ENCODE results near the gene DAPK2. TPM values are rescaled to one million over a fixed set of nuclear protein-coding genes. Genes with fewer than 3 reads are reported as not detected.

DAPK2 gene
- total and polyA plus RNA-seq, 2 of the 13 experiments (the other 11 are each of a cell fraction or from before 2014, with no cell fraction given), result 0.33 to 0.63 TPM

- TF ChIP-seq, protein P1, sequence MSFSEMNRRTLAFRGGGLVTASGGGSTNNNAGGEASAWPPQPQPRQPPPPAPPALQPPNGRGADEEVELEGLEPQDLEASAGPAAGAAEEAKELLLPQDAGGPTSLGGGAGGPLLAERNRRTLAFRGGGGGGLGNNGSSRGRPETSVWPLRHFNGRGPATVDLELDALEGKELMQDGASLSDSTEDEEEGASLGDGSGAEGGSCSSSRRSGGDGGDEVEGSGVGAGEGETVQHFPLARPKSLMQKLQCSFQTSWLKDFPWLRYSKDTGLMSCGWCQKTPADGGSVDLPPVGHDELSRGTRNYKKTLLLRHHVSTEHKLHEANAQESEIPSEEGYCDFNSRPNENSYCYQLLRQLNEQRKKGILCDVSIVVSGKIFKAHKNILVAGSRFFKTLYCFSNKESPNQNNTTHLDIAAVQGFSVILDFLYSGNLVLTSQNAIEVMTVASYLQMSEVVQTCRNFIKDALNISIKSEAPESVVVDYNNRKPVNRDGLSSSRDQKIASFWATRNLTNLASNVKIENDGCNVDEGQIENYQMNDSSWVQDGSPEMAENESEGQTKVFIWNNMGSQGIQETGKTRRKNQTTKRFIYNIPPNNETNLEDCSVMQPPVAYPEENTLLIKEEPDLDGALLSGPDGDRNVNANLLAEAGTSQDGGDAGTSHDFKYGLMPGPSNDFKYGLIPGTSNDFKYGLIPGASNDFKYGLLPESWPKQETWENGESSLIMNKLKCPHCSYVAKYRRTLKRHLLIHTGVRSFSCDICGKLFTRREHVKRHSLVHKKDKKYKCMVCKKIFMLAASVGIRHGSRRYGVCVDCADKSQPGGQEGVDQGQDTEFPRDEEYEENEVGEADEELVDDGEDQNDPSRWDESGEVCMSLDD (CRISPR knock-in tag; IDR thresholded peaks at IDR 0.05; ENCODE audit: borderline replicate concordance), result no peak
- no peak for TF ChIP-seq ZNF10 (CRISPR knock-in tag; IDR thresholded peaks at IDR 0.05; ENCODE audit: borderline replicate concordance, low read depth)
These were observed 55.8 kb downstream of the DAPK2 start (continued) for GRCh38 chr15:63990454-63990853.

GRCh38 chr15:63987796-63988378, 58.4 kb downstream of the DAPK2 start:
- Histone ChIP-seq H3K36me3 (replicated peaks in 1 of 2; ENCODE audit: control insufficient read depth in 1 of 2, insufficient read depth in 2 of 2, low read length in 2 of 2) (no peaks in the 10 kb centered on the region), H3K9me3 (ENCODE audit: low read length) (no peaks in the 10 kb centered on the region), H3K27me3 (ENCODE audit: control insufficient read depth in 1 of 2, insufficient read depth in 2 of 2, low read length in 2 of 2) (no peaks in the 10 kb centered on the region), H2AFZ (ENCODE audit: low read length) (no peak overlapping the region), H3K4me3 (replicated peaks in 1 of 3; ENCODE audit: insufficient read depth in 1 of 3, low read depth in 2 of 3, low read length in 3 of 3) (no peak overlapping the region), H3K79me2 (ENCODE audit: insufficient read depth, low read length) (no peaks in the 10 kb centered on the region), H3K4me1 (ENCODE audit: insufficient read depth, low read length) (no peaks in the 10 kb centered on the region), H3K4me2 (ENCODE audit: low read depth, low read length) (no peak overlapping the region), H4K20me1 (ENCODE audit: insufficient read depth, low read length) (no peaks in the 10 kb centered on the region), H3K27ac (ENCODE audit: extremely low read length, insufficient read depth, low read length) (no peak overlapping the region), H3K9ac (ENCODE audit: insufficient read depth, low read depth, low read length) (no peak overlapping the region)
- ChIA-PET POLR2A (no interaction called here), CTCF (ENCODE audit: low intra/inter-chr PET ratio, low total read pairs) (no interaction called here)
- WGBS (ENCODE audit: low lambda C conversion rate), result 0% methylated on average over 1 of the region's 4 CpGs
- no peak for DNase-seq (ENCODE audit: low spot score)
- no peak for FAIRE-seq
- ATAC-seq, result no peak
- in situ Hi-C loops (cut with HindIII; ENCODE audit: extremely low pct_ligation_motif_present, low pct_unique_long_range_greater_than_20kb), result no loop called here
- intact Hi-C loops (cut with micrococcal nuclease; ENCODE audit: unreplicated experiment), result no loop called here
- no TSS peak for BruUV-seq (replicated peaks)
- TF ChIP-seq EEA1 (CRISPR knock-in tag; IDR thresholded peaks at IDR 0.05; ENCODE audit: borderline replicate concordance), result no peak
- TF ChIP-seq MAFK (conservative IDR thresholded peaks at IDR 0.05 in 1 of 2, IDR thresholded peaks at IDR 0.05 in 1 of 2; ENCODE audit: low read length in 2 of 2), result no peak
- no peak for TF ChIP-seq ZNF790 (CRISPR knock-in tag; IDR thresholded peaks at IDR 0.05; ENCODE audit: borderline replicate concordance)

All from HepG2 (cell line).